HepG2 (cell line): ENCODE data around the gene NOS1AP. TPM values are rescaled to one million over a fixed set of nuclear protein-coding genes. Genes with fewer than 3 reads are reported as not detected.

Source experiments
- ATAC-seq: fragments of 200-7000 bp; cut with Tn5 transposase; 3 replicates; pipeline ENCODE4 v1.9.1; 2020; ENCODE audit warnings: mild to moderate bottlenecking, moderate library complexity
- BruUV-seq: library from RNA; stranded (reverse); fragments of 400-500 nt; replicated peaks from 2 replicates; lab custom pipeline; 2021; lab: Mats Ljungman, UMichigan
- CTCF ChIA-PET: fragments of 300-600 bp; formaldehyde crosslinking; extraction: SDS; loops from one replicate; lab custom pipeline; 2021; ENCODE audit warnings: low total read pairs, inconsistent platforms, low intra/inter-chr PET ratio; lab: Yijun Ruan, JAX
- POLR2A ChIA-PET: fragments of 350-600 bp; sonication (Branson Sonifier 250); formaldehyde crosslinking; loops from one replicate; lab custom pipeline; 2020; ENCODE audit warnings: antibody characterized with exemption, inconsistent platforms; lab: Yijun Ruan, JAX
- DNase-seq: peaks from one replicate; pipeline ENCODE4 v3.0.0-alpha.2; 2015; ENCODE audit warnings: low spot score
- FAIRE-seq: peaks from 3 replicates; lab custom pipeline; 2011; peaks lifted over from hg19 to GRCh38; lab: Jason Lieb, UNC
- H2AFZ ChIP-seq: one replicate; pipeline ENCODE4 v1.6.1; 2011; ENCODE audit warnings: low read length, inconsistent platforms
- H3K27ac ChIP-seq: fragments of 300-600 bp; 3 replicates; pipeline ENCODE4 v1.8.0; 2011; ENCODE audit warnings: mixed run types, mild to moderate bottlenecking, mixed read lengths, low read length, inconsistent platforms; ENCODE audit not compliant: insufficient read depth; ENCODE audit errors: extremely low read length
- H3K27me3 ChIP-seq, 2 experiments: fragments of 200-600 bp in 1 of 2; 2 replicates in 1 of 2; 3 replicates in 1 of 2; pipeline versions ENCODE4 v1.6.0 to v1.8.0; 2011; ENCODE audit warnings: low read length in 2 of 2, mild to moderate bottlenecking in 2 of 2, moderate library complexity in 2 of 2, inconsistent platforms in 1 of 2; ENCODE audit not compliant: insufficient read depth in 2 of 2, control insufficient read depth in 1 of 2
- H3K36me3 ChIP-seq, 2 experiments: fragments of 200-600 bp in 1 of 2; replicated peaks in 1 of 2; 2 replicates in 1 of 2; 3 replicates in 1 of 2; pipeline versions ENCODE4 v1.5.1 to v1.8.0; 2011; ENCODE audit warnings: low read length in 2 of 2, inconsistent platforms in 1 of 2; ENCODE audit not compliant: insufficient read depth in 2 of 2, control insufficient read depth in 1 of 2
- H3K4me1 ChIP-seq: 2 replicates; pipeline ENCODE4 v1.5.1; 2012; ENCODE audit warnings: low read length, inconsistent platforms; ENCODE audit not compliant: insufficient read depth
- H3K4me2 ChIP-seq: 2 replicates; pipeline ENCODE4 v1.6.0; 2011; ENCODE audit warnings: low read depth, low read length, inconsistent platforms
- H3K4me3 ChIP-seq, 3 experiments: fragments of 200-600 bp in 1 of 3; sonication (generic), shearing (Covaris generic) in 1 of 3; replicated peaks in 1 of 3; 2 replicates each; pipeline ENCODE4 v1.5.1; 2011 to 2016; ENCODE audit warnings: low read length in 3 of 3, inconsistent platforms in 2 of 3, low read depth in 2 of 3, mild to moderate bottlenecking in 2 of 3, control low read depth in 1 of 3, mixed read lengths in 1 of 3; ENCODE audit not compliant: insufficient read depth in 1 of 3
- H3K79me2 ChIP-seq: one replicate; pipeline ENCODE4 v1.6.1; 2011; ENCODE audit warnings: low read length, inconsistent platforms; ENCODE audit not compliant: insufficient read depth
- H3K9ac ChIP-seq: 2 replicates; pipeline ENCODE4 v1.6.0; 2011; ENCODE audit warnings: mild to moderate bottlenecking, low read depth, low read length, inconsistent platforms; ENCODE audit not compliant: insufficient read depth
- H3K9me3 ChIP-seq: 2 replicates; pipeline ENCODE4 v1.5.1; 2012; ENCODE audit warnings: mild to moderate bottlenecking, low read length
- H4K20me1 ChIP-seq: 2 replicates; pipeline ENCODE4 v1.6.0; 2011; ENCODE audit warnings: inconsistent platforms, mild to moderate bottlenecking, low read length, moderate library complexity; ENCODE audit not compliant: insufficient read depth
- MAFF ChIP-seq: IDR thresholded peaks from 2 replicates; pipeline ENCODE4 v1.6.1; 2011; ENCODE audit warnings: low read depth, low read length, improper control_type of control experiment
- MAFK ChIP-seq, 2 experiments: IDR thresholded peaks in 1 of 2; conservative IDR thresholded peaks in 1 of 2; 2 replicates each; pipeline ENCODE4 v1.6.1; 2011; ENCODE audit warnings: improper control_type of control experiment in 2 of 2, low read length in 2 of 2
- MTA3 ChIP-seq: sonication (generic); formaldehyde crosslinking; IDR thresholded peaks from 2 replicates; pipeline ENCODE4 v1.4.0; 2020; ENCODE audit warnings: missing genetic modification reagents
- ZBTB25 ChIP-seq: IDR thresholded peaks from 2 replicates; pipeline ENCODE4 v1.6.1; 2018; ENCODE audit warnings: missing genetic modification reagents
- ZBTB37 ChIP-seq: sonication (generic); formaldehyde crosslinking; IDR thresholded peaks from 2 replicates; pipeline ENCODE4 v1.4.0; 2020; ENCODE audit warnings: mild to moderate bottlenecking, missing genetic modification reagents
- ZNF367 ChIP-seq: sonication (generic); formaldehyde crosslinking; IDR thresholded peaks from 2 replicates; pipeline ENCODE4 v1.4.0; 2020; ENCODE audit warnings: missing genetic modification reagents, borderline replicate concordance
- ZNF414 ChIP-seq: sonication (generic); formaldehyde crosslinking; IDR thresholded peaks from 2 replicates; pipeline ENCODE4 v1.5.0; 2020; ENCODE audit warnings: missing genetic modification reagents
- ZNF746 ChIP-seq: sonication (generic); formaldehyde crosslinking; IDR thresholded peaks from 2 replicates; pipeline ENCODE4 v1.8.0; 2022; ENCODE audit warnings: mild to moderate bottlenecking, missing genetic modification reagents
- WGBS: methylation state at CpG from one replicate; pipeline ENCODE4 v1.1.6; 2017; ENCODE audit warnings: low lambda C conversion rate; 5-methylcytosine and 5-hydroxymethylcytosine counted together
- in situ Hi-C: cut with HindIII; loops from 2 replicates; pipeline ENCODE4 v1.10.0; 2017; ENCODE audit warnings: low pct_unique_long_range_greater_than_20kb; ENCODE audit not compliant: extremely low pct_ligation_motif_present
- intact Hi-C: fragments of 100-400 bp; cut with micrococcal nuclease; formaldehyde crosslinking; loops from one replicate; pipeline ENCODE4 v1.10.0; 2022; ENCODE audit not compliant: unreplicated experiment
- polyA plus RNA-seq, 8 experiments: library from polyadenylated mRNA; depleted of rRNA in 3 of 8; stranded (reverse) in 7 of 8; unstranded in 1 of 8; fragments of >200 nt; fragmentation: Illumina TruSeq in 4 of 8; extraction: Trizol in 4 of 8; gene quantifications; 2 replicates each; pipeline versions ENCODE4 v1.2.1 to v1.2.3, GENCODE V29; 2011 to 2016; ENCODE audit warnings: low read depth in 4 of 8, missing spikeins in 1 of 8, mixed read lengths in 1 of 8; ENCODE audit not compliant: insufficient read depth in 1 of 8
- total RNA-seq, 5 experiments: library from RNA; depleted of rRNA; stranded (reverse); fragments of >200 nt; fragmentation: Illumina TruSeq; extraction: Trizol; gene quantifications; 2 replicates each; pipeline ENCODE4 v1.2.3, GENCODE V29; 2016; ENCODE audit warnings: low read depth in 1 of 5

NOS1AP gene
- total and polyA plus RNA-seq, 2 of the 13 experiments (the other 11 are each of a cell fraction or from before 2014, with no cell fraction given) = 2.0 to 3.3 TPM

- TF ChIP-seq ZBTB25 (CRISPR knock-in tag) = no peak
- no peak for TF ChIP-seq ZNF367
- no peak for TF ChIP-seq ZNF414 (CRISPR knock-in tag)
Measured at GRCh38 chr1:162252214-162252613, 182.7 kb downstream of the NOS1AP start (continued).

GRCh38 chr1:162253790-162254189 lies 184.3 kb downstream of the NOS1AP start:
- Histone ChIP-seq H2AFZ (no peak overlapping the region), H3K79me2 (peaks cover 32% of the 10 kb centered on the region), H3K9ac (no peak overlapping the region), H4K20me1 (no peaks in the 10 kb centered on the region), H3K4me3 (no peak overlapping the region), H3K4me1 (peaks cover 65% of the 10 kb centered on the region), H3K27me3 (no peaks in the 10 kb centered on the region), H3K4me2 (no peak overlapping the region), H3K36me3 (no peaks in the 10 kb centered on the region), H3K9me3 (peaks cover under 1% of the 10 kb centered on the region; the same call in 1 of the 2 replicates), H3K27ac (no peak overlapping the region)
- POLR2A ChIA-PET = no interaction called here
- ATAC-seq = no peak
- TF ChIP-seq ZNF746 (CRISPR knock-in tag) = no peak
- TF ChIP-seq ZBTB37 (CRISPR knock-in tag) = no peak
- peak; percentile 55 for TF ChIP-seq MAFF
- TF ChIP-seq MTA3 (CRISPR knock-in tag) = no peak
- peak; percentile 45 to 64; a peak in 3 of 4 replicates for TF ChIP-seq MAFK (conservative IDR thresholded peaks at IDR 0.05 in 1 of 2, IDR thresholded peaks at IDR 0.05 in 1 of 2; ENCODE audit: low read length in 2 of 2)
- FAIRE-seq = no peak
- in situ Hi-C loops (no loop called here), intact Hi-C loops (no loop called here)
- BruUV-seq = no TSS peak
- no peak for DNase-seq
- 95% methylated on average over 3 of the region's 3 CpGs for WGBS
- CTCF ChIA-PET = no interaction called here
